Stomach (tissue), 9 donors: ENCODE data around the gene OSBPL9. TPM values are rescaled to one million over a fixed set of nuclear protein-coding genes. Genes with fewer than 3 reads are reported as not detected.

Source experiments
- DNase-seq, 2 donors: peaks; one replicate each; pipeline versions ENCODE4 v3.0.0 to v3.0.0-alpha.2; 2013 to 2019
- H3K27ac ChIP-seq, 5 donors: fragments of 200-600 bp in 4 of 5; sonication (generic) in 4 of 5; one replicate each; pipeline ENCODE4 v1.5.1; 2013 to 2019; ENCODE audit warnings: mild to moderate bottlenecking in 1 of 5, moderate library complexity in 1 of 5
- H3K27me3 ChIP-seq, 3 donors: fragments of 200-600 bp; sonication (generic); one replicate each; pipeline ENCODE4 v1.5.1; 2017 to 2019; ENCODE audit warnings: mixed run types in 1 of 3
- H3K36me3 ChIP-seq, 4 donors: fragments of 200-600 bp; sonication (generic); 1 replicate in 3 of 4; 2 replicates in 1 of 4; pipeline ENCODE4 v1.5.1; 2016 to 2019
- H3K4me1 ChIP-seq, 4 donors: fragments of 200-600 bp; sonication (generic); one replicate each; pipeline ENCODE4 v1.5.1; 2016 to 2019
- H3K4me3 ChIP-seq, 4 donors: fragments of 200-600 bp; sonication (generic) in 3 of 4; one replicate each; pipeline ENCODE4 v1.5.1; 2016 to 2019; ENCODE audit warnings: mild to moderate bottlenecking in 1 of 4
- H3K9me3 ChIP-seq, 4 donors: fragments of 200-600 bp; sonication (generic); one replicate each; pipeline ENCODE4 v1.5.1; 2016 to 2019
- CTCF ChIP-seq, 7 experiments: fragments of 450-650 bp in 4 of 7; fragments of 200-600 bp in 3 of 7; sonication (generic) in 3 of 7; IDR thresholded peaks; one replicate each; pipeline ENCODE4 v1.5.1; 2016 to 2019; ENCODE audit warnings: antibody characterized with exemption in 7 of 7, control low read depth in 2 of 7, mild to moderate bottlenecking in 1 of 7
- EP300 ChIP-seq: sonication (generic); formaldehyde crosslinking; IDR thresholded peaks from one replicate; pipeline ENCODE4 v1.6.1; 2017; ENCODE audit warnings: antibody characterized with exemption
- POLR2A ChIP-seq, 4 donors: fragments of 450-650 bp; IDR thresholded peaks; one replicate each; pipeline ENCODE4 v1.6.1; 2016; ENCODE audit warnings: antibody characterized with exemption in 4 of 4, control low read depth in 2 of 4, mild to moderate bottlenecking in 1 of 4, moderate library complexity in 1 of 4
- POLR2AphosphoS5 ChIP-seq, 3 donors: sonication (generic); formaldehyde crosslinking; IDR thresholded peaks; one replicate each; pipeline ENCODE4 v1.6.1; 2016; ENCODE audit warnings: antibody characterized with exemption in 3 of 3
- WGBS, 5 donors: extraction: QIAGEN DNeasy Blood & Tissue Kit in 3 of 5; methylation state at CpG; one replicate each; pipeline versions ENCODE4 v1.1.5 to v1.1.7; 2013 to 2018; 5-methylcytosine and 5-hydroxymethylcytosine counted together
- intact Hi-C: fragments of 100-400 bp; cut with DNase I; formaldehyde crosslinking; loops from one replicate; pipeline ENCODE4 v1.15.1; 2023; ENCODE audit warnings: low total_unique reads
- polyA plus RNA-seq, 3 donors: library from polyadenylated mRNA; stranded (reverse); fragments of 200-250 nt; gene quantifications; one replicate each; pipeline ENCODE4 v1.2.3, GENCODE V29; 2013
- total RNA-seq, 5 donors: library from RNA; depleted of rRNA; stranded (reverse); fragments of >200 nt; gene quantifications; one replicate each; pipeline versions ENCODE4 v1.1.0 to v1.2.3, GENCODE V29; 2014 to 2016
- donor health status: healthy with polysubstance abuse.
- donor health status: Bipolar disorder and iron deficiency.
- donor health status: healthy.

OSBPL9 gene
- total and polyA plus RNA-seq, 8 donors = 29.8 to 461 (median 109) TPM

GRCh38 chr1:51705035-51705434 is 88.1 kb downstream of the OSBPL9 start:
- H3K4me1 ChIP-seq = no peaks in the 10 kb centered on the region
- 96 to 99% (median 97%) methylated on average over 2 of the region's 2 CpGs for WGBS, 5 donors
- H3K9me3 ChIP-seq = no peaks in the 10 kb centered on the region
- no peak overlapping the region for H3K4me3 ChIP-seq
- no peak for TF ChIP-seq EP300
- no peak for TF ChIP-seq POLR2A (IDR thresholded peaks at IDR 0.05)
- no peak for TF ChIP-seq POLR2AphosphoS5 (IDR thresholded peaks at IDR 0.05)
- TF ChIP-seq CTCF (IDR thresholded peaks at IDR 0.05) = no peak
- no peaks in the 10 kb centered on the region for H3K36me3 ChIP-seq
- H3K27ac ChIP-seq = no peak overlapping the region
- no peaks in the 10 kb centered on the region for H3K27me3 ChIP-seq
- intact Hi-C loops = no loop called here
- no peak for DNase-seq

- H3K4me3 ChIP-seq = no peak overlapping the region
- H3K36me3 ChIP-seq = no peaks in the 10 kb centered on the region
- 86 to 97% (median 90%) methylated on average over 8 to 15 of the region's 15 CpGs for WGBS, 5 donors
- no peak for DNase-seq
- intact Hi-C loops = no loop called here
- no peaks in the 10 kb centered on the region for H3K27me3 ChIP-seq
- H3K27ac ChIP-seq = no peak overlapping the region
- H3K4me1 ChIP-seq = no peaks in the 10 kb centered on the region
- H3K9me3 ChIP-seq = no peaks in the 10 kb centered on the region
- TF ChIP-seq POLR2A (IDR thresholded peaks at IDR 0.05) = no peak
- no peak for TF ChIP-seq POLR2AphosphoS5 (IDR thresholded peaks at IDR 0.05)
- TF ChIP-seq EP300 = no peak
- no peak for TF ChIP-seq CTCF (IDR thresholded peaks at IDR 0.05)
Measured at GRCh38 chr1:51708911-51709760, 92.2 kb downstream of the OSBPL9 start.

DNA sequence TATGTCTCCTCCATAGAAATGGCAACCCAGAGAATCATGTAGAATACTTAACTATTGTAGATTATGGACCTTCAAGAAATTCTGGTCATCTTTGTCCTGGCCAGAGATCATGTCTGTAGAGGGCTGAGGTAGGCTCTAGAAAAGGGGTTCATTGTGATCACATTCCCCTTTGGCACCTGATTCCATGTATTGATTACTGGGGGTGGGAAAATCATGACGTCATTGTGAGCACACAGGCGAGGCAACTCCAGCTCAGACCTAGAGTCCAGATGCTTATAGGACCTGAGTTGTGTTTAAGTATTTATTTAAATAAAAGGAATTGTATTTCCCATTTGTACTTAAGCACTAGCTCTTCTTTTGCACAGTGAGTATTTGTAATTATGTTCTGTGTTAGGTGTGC is 93.1 kb downstream of the OSBPL9 start:
- intact Hi-C loops = no loop called here
- no peak for TF ChIP-seq POLR2AphosphoS5 (IDR thresholded peaks at IDR 0.05)
- TF ChIP-seq POLR2A (IDR thresholded peaks at IDR 0.05) = no peak
- no peak for TF ChIP-seq CTCF (IDR thresholded peaks at IDR 0.05)
- no peak for TF ChIP-seq EP300
- no peak for DNase-seq
- 79 to 88% (median 82%) methylated on average over 2 of the region's 2 CpGs for WGBS, 5 donors
- H3K27me3 ChIP-seq = no peaks in the 10 kb centered on the region
- H3K4me3 ChIP-seq = no peak overlapping the region
- H3K9me3 ChIP-seq = no peaks in the 10 kb centered on the region
- H3K4me1 ChIP-seq = no peaks in the 10 kb centered on the region
- peaks cover 0 to 4% (median 0%) of the 10 kb centered on the region in 4 donors for H3K36me3 ChIP-seq
- no peak overlapping the region for H3K27ac ChIP-seq

- Histone ChIP-seq H3K27ac (no peak overlapping the region), H3K4me1 (peaks cover 0 to 8% (median 0%) of the 10 kb centered on the region in 4 donors), H3K4me3 (no peak overlapping the region), H3K9me3 (no peaks in the 10 kb centered on the region), H3K27me3 (no peaks in the 10 kb centered on the region), H3K36me3 (peaks cover 0 to 5% (median 2%) of the 10 kb centered on the region in 4 donors)
- TF ChIP-seq POLR2AphosphoS5 (IDR thresholded peaks at IDR 0.05) (no peak), POLR2A (IDR thresholded peaks at IDR 0.05) (no peak)
- DNase-seq = no peak
- intact Hi-C loops = no loop called here
- WGBS, 5 donors = 97 to 100% (median 100%) methylated on average over 1 of the region's 1 CpG
Measured at GRCh38 chr1:51712590-51712989, 95.7 kb downstream of the OSBPL9 start.
